ENCODE measurements around the gene NACAD.

Gene NACAD

DNA sequence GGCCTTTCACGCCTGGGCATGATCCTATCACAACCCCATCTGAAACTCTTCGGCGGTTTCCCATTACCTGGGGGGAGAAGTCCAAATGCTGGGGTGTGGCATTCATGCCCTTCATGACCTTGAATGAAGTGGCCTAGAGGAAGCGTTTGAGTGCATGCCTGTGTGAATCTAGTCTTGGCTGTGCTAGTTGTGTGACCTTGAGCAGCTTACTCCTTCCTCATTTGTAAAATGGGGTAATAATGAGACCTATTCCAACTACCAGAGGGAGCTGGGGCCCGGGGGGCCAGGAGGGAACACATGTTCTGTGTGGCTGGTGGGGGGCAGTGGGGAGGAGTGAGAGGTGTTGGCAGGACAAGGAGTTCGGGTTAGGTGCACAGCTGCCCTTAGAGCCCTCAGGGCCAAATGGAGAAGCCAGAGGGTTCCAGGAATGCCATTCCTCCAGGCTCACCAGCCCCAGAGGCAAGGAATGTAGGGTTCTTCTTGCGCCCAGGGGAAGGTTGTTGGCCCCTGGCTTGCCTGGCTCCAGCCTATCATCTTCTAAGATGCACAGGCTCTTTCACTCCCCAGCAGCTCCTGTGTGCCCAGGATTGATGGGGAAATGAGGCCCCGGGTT is 44.0 kb upstream of the NACAD start:
- DNase-seq = no peak
- H3K9me3 ChIP-seq (ENCODE audit: severe bottlenecking) = no peaks in the 10 kb centered on the region
- H3K27me3 ChIP-seq (ENCODE audit: insufficient read depth, low read depth, severe bottlenecking) = no peaks in the 10 kb centered on the region
- no peak for TF ChIP-seq CTCF (IDR thresholded peaks at IDR 0.05; ENCODE audit: low read depth, low read length)
- no peak overlapping the region for H3K4me3 ChIP-seq (ENCODE audit: low read depth, low read length)
- no peak overlapping the region for H3K27ac ChIP-seq
- no peaks in the 10 kb centered on the region for H3K36me3 ChIP-seq

DNA sequence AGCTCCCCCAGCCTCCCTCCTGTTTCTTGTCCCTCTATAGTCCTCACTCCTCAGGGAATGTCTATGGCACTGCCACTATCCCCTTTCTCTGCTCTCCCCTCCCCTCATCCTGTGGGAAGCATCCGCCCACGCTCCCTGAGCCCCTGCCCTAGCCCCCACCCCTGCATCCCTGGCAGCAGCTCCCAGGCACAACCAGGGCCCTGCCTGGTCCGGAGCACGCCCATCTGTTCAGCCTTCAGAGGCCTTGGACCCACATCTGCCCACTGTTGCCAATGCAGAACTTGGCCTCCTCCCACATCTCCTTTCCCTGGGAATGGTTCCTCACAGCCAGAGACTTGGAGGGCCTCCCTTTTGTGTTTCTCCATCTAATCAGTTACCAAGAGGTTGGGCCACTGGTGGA is 43.1 kb upstream of the NACAD start:
- DNase-seq = no peak
- TF ChIP-seq CTCF (IDR thresholded peaks at IDR 0.05; ENCODE audit: low read depth, low read length) = no peak

GRCh38 chr7:45130910-45131309 is 42.1 kb upstream of the NACAD start:
- no peak for TF ChIP-seq CTCF (IDR thresholded peaks at IDR 0.05; ENCODE audit: low read depth, low read length)
- no peaks in the 10 kb centered on the region for H3K9me3 ChIP-seq (ENCODE audit: severe bottlenecking)
- no peak for DNase-seq
- H3K4me3 ChIP-seq (ENCODE audit: low read depth, low read length) = no peak overlapping the region
- H3K27me3 ChIP-seq (ENCODE audit: insufficient read depth, low read depth, severe bottlenecking) = no peaks in the 10 kb centered on the region
- no peaks in the 10 kb centered on the region for H3K36me3 ChIP-seq
- H3K27ac ChIP-seq = no peak overlapping the region

More for the DNA sequence above, 43.1 kb upstream of the NACAD start:
- no peak overlapping the region for H3K27ac ChIP-seq
- no peaks in the 10 kb centered on the region for H3K36me3 ChIP-seq
- no peak overlapping the region for H3K4me3 ChIP-seq (ENCODE audit: low read depth, low read length)
- H3K9me3 ChIP-seq (ENCODE audit: severe bottlenecking) = no peaks in the 10 kb centered on the region
- no peaks in the 10 kb centered on the region for H3K27me3 ChIP-seq (ENCODE audit: insufficient read depth, low read depth, severe bottlenecking)

GRCh38 chr7:45129906-45130305 is 41.1 kb upstream of the NACAD start:
- Histone ChIP-seq H3K36me3 (no peaks in the 10 kb centered on the region), H3K27me3 (ENCODE audit: insufficient read depth, low read depth, severe bottlenecking) (no peaks in the 10 kb centered on the region)
- no peak for TF ChIP-seq CTCF (IDR thresholded peaks at IDR 0.05; ENCODE audit: low read depth, low read length)

DNA sequence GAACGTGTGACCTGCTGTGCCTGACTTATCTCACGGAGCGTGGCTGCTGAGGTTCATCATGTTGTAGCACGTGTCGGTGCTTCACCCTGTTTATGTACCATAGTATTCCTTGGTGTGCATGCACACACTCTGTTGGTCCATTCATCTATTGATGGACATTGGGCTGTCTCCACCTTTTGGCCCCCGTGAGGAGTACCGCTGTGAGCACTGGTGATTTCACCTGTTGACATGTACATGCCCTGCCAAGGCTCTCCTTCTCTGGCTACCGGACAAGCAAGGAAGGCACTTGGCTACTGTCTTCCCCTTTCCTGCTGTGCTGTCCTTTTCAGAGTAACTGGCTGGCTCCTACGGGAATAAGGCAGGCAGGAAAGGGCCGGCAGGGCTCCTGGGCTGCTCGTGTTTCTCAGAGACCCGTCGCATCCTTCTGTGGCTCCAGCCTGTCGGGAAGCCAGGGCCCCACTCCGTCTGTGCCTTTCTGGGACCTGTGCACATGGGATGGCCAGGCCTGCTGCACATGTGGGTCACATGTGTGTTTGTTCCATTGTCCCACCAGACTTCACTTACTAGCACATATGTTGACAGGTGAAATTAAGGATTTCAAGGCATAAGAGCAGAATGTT is 40.5 kb upstream of the NACAD start:
- TF ChIP-seq CTCF (IDR thresholded peaks at IDR 0.05; ENCODE audit: low read depth, low read length) = peak; percentile 8; the same call in 1 of the 2 replicates
- no peaks in the 10 kb centered on the region for H3K27me3 ChIP-seq (ENCODE audit: insufficient read depth, low read depth, severe bottlenecking)
- H3K4me3 ChIP-seq (ENCODE audit: low read depth, low read length) = no peak overlapping the region
- H3K36me3 ChIP-seq = no peaks in the 10 kb centered on the region
- DNase-seq = no peak
- no peak overlapping the region for H3K27ac ChIP-seq
- H3K9me3 ChIP-seq (ENCODE audit: severe bottlenecking) = no peaks in the 10 kb centered on the region

More at GRCh38 chr7:45129906-45130305, 41.1 kb upstream of the NACAD start:
- DNase-seq = peak; percentile 66
- no peak overlapping the region for H3K27ac ChIP-seq
- H3K4me3 ChIP-seq (ENCODE audit: low read depth, low read length) = no peak overlapping the region
- no peaks in the 10 kb centered on the region for H3K9me3 ChIP-seq (ENCODE audit: severe bottlenecking)

- no peak overlapping the region for H3K4me3 ChIP-seq (ENCODE audit: low read depth, low read length)
- TF ChIP-seq CTCF (IDR thresholded peaks at IDR 0.05; ENCODE audit: low read depth, low read length) = no peak
- no peaks in the 10 kb centered on the region for H3K9me3 ChIP-seq (ENCODE audit: severe bottlenecking)
- no peaks in the 10 kb centered on the region for H3K36me3 ChIP-seq
- no peak for DNase-seq
- H3K27me3 ChIP-seq (ENCODE audit: insufficient read depth, low read depth, severe bottlenecking) = no peaks in the 10 kb centered on the region
- no peak overlapping the region for H3K27ac ChIP-seq
Observed at GRCh38 chr7:45126920-45127319, 38.2 kb upstream of the NACAD start.
